Peyer's patch (tissue), 4 donors: ENCODE measurements around the gene CXCL3.

Experiments
- POLR2A ChIP-seq, 2 donors: fragments of 450-650 bp; IDR thresholded peaks; one replicate each; pipeline ENCODE4 v1.5.1; 2017; ENCODE audit warnings: antibody characterized with exemption in 2 of 2, mild to moderate bottlenecking in 2 of 2, moderate library complexity in 2 of 2
- TF ChIP-seq, protein P1 (sequence below), 6 experiments: fragments of 450-650 bp in 4 of 6; fragments of 200-600 bp in 2 of 6; sonication (generic) in 1 of 6; IDR thresholded peaks; one replicate each; pipeline ENCODE4 v1.5.1; 2017 to 2019; ENCODE audit warnings: antibody characterized with exemption in 6 of 6, mild to moderate bottlenecking in 3 of 6, moderate library complexity in 1 of 6

GRCh38 chr4:73989928-73990327, 48.6 kb downstream of the CXCL3 start:
- TF ChIP-seq, protein P1, sequence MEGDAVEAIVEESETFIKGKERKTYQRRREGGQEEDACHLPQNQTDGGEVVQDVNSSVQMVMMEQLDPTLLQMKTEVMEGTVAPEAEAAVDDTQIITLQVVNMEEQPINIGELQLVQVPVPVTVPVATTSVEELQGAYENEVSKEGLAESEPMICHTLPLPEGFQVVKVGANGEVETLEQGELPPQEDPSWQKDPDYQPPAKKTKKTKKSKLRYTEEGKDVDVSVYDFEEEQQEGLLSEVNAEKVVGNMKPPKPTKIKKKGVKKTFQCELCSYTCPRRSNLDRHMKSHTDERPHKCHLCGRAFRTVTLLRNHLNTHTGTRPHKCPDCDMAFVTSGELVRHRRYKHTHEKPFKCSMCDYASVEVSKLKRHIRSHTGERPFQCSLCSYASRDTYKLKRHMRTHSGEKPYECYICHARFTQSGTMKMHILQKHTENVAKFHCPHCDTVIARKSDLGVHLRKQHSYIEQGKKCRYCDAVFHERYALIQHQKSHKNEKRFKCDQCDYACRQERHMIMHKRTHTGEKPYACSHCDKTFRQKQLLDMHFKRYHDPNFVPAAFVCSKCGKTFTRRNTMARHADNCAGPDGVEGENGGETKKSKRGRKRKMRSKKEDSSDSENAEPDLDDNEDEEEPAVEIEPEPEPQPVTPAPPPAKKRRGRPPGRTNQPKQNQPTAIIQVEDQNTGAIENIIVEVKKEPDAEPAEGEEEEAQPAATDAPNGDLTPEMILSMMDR (IDR thresholded peaks at IDR 0.05), result no peak
- TF ChIP-seq POLR2A (IDR thresholded peaks at IDR 0.05), result no peak
